Left lobe of liver (tissue), 2 donors: Measurements from ENCODE around the gene SENP7. TPM values are rescaled to one million over a fixed set of nuclear protein-coding genes. Genes with fewer than 3 reads are reported as not detected.
A peak's percentile ranks its signal among the peaks of the same experiment; 100 is the strongest.
"Not testable (repeated sequence)": the region's sequence is repeated elsewhere in the genome, so short reads cannot be mapped to it uniquely, and the experiment has no call there.

ENCODE experiments used
- ATAC-seq: fragments of 200-7000 bp; cut with Tn5 transposase; one replicate; pipeline ENCODE4 v1.9.1; 2020; ENCODE audit warnings: mild to moderate bottlenecking, moderate library complexity
- DNase-seq: peaks from one replicate; pipeline ENCODE4 v3.0.0-alpha.2; 2020; ENCODE audit warnings: low spot score
- total RNA-seq: library from RNA; stranded (reverse); gene quantifications from one replicate; pipeline ENCODE4 v1.2.1, GENCODE V29; 2021
- donor health status: DM: no; HTN: no; CAD: no; lungs with moderate emphysema.
- donor health status: DM: no; HTN: yes; CAD: no.

Gene SENP7, protein sequence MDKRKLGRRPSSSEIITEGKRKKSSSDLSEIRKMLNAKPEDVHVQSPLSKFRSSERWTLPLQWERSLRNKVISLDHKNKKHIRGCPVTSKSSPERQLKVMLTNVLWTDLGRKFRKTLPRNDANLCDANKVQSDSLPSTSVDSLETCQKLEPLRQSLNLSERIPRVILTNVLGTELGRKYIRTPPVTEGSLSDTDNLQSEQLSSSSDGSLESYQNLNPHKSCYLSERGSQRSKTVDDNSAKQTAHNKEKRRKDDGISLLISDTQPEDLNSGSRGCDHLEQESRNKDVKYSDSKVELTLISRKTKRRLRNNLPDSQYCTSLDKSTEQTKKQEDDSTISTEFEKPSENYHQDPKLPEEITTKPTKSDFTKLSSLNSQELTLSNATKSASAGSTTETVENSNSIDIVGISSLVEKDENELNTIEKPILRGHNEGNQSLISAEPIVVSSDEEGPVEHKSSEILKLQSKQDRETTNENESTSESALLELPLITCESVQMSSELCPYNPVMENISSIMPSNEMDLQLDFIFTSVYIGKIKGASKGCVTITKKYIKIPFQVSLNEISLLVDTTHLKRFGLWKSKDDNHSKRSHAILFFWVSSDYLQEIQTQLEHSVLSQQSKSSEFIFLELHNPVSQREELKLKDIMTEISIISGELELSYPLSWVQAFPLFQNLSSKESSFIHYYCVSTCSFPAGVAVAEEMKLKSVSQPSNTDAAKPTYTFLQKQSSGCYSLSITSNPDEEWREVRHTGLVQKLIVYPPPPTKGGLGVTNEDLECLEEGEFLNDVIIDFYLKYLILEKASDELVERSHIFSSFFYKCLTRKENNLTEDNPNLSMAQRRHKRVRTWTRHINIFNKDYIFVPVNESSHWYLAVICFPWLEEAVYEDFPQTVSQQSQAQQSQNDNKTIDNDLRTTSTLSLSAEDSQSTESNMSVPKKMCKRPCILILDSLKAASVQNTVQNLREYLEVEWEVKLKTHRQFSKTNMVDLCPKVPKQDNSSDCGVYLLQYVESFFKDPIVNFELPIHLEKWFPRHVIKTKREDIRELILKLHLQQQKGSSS
- 3.6 TPM for total RNA-seq

DNA sequence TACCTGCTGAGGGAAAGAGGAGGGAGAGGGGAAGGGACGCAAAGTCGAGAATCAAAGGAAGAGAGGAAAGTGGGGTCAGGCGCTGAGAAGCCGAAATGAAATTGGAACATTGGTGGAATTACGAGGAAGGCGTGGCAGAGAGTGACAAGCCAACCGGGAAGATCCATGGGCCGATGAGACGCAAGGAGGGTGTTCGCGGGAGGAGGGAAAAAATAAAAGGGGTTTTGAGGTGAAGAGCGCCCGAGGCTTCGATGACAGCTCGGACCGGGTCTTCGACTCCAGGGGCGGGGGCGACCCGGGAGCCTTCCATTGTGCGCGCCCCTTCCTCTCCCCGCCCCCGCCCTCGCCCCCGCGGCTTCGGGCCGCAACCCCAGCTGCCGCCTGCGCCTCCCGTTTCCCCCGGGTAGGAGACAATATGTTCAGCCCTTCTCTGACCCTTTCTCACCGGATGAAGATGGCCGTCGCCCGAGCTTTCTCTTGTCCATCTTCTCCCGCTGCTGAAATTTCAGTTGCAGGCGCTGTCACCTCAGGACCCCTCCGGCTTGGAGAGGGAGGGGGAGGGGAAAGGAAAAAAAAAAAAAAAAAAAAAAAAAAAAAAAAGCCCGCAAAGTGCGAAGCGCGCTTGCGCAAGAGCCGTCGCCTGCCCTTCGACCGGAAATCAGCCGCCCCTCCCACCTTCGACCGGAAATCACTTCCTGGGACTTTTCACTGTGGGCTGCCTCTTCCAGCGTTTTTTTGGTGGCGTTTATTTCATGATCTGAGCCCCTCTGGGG, at the start of gene SENP7:
SENP7 (minus strand) TSS at position 567 of the 773 bp plus-strand sequence; CDS start at position 485, 82 bp downstream.
- ATAC-seq, result peak; percentile 90
- DNase-seq, result peak; percentile 83

DNA sequence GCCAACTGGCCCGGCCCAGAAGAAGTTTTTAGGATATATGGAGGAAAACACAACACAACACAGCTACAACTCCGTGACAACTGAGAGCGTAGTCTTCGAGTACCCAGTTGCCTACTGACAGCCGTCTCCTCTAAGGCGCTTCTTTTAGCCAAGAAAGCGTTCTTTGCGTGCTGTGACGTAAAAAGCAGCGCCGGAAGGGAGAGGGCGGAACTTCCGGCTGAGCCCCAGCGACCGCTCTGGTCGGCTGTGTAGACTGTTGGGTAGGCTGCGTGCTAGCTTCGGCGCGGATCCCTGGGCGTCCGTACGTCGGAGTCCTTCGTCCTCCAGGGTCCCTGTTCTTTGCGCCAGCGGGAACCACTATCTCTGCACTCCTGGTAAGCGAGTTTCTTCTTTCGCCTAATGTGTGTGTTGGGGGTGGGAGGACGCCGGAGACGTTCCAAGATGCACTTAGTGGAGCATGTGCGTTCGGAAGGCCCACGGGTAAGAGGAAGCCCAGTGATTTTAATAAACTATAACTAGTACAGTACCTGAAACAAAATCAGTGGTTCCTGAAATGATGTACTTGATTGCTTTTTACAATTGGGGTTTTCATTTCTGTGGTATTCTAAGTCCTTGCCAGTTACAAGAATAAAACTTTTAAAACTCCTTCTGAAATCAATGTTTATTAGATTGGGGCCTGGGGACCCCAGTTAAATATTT, 48.8 kb upstream of the SENP7 start, which contains the start of gene TRMT10C:
TRMT10C (plus strand) TSS at position 239 of the 699 bp plus-strand sequence. CDS start 2,914 bp downstream, outside the sequence.
- peak; percentile 93 for DNase-seq

DNA sequence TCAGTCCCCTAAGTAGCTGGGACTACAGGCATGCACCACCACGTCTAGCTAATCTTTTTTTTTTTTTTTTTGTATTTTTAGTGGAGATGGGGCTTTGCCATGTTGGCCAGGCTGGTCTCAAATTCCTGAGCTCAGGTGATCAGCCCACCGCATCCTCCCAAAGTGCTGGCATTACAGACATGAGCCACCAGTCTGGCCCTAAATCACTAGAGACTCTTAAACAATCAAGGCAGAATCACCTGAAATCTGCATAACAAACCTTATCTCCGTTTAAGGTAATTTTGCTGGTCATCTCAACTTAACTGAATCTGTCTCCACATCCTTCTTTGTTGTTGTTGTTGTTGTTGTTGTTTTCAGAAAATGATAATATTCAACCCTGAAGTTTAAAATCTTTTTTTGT, 43.1 kb upstream of the SENP7 start:
- ATAC-seq (no peak), DNase-seq (no peak)

More for the DNA sequence above, 48.8 kb upstream of the SENP7 start, which contains the start of gene TRMT10C:
- ATAC-seq, result peak; percentile 99

DNA sequence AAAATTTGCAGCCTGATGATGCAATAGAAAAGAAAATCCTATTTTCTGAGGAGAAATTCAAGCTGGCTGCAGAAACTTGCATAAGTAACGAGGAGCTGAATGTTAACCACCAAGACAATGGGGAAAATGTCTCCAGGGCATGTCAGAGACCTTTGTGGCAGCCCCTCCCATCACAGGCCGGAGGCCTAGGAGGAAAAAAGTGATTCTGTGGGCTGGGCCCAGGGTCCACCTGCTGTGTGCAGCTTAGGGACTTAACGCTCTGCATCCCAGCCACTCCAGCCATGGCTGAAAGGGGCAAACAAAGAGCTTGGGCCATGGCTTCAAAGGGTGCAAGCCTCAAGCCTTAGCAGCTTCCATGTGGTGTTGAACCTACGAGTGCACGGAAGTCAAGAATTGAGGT, 40.4 kb upstream of the SENP7 start:
- not testable (repeated sequence) for ATAC-seq, DNase-seq

DNA sequence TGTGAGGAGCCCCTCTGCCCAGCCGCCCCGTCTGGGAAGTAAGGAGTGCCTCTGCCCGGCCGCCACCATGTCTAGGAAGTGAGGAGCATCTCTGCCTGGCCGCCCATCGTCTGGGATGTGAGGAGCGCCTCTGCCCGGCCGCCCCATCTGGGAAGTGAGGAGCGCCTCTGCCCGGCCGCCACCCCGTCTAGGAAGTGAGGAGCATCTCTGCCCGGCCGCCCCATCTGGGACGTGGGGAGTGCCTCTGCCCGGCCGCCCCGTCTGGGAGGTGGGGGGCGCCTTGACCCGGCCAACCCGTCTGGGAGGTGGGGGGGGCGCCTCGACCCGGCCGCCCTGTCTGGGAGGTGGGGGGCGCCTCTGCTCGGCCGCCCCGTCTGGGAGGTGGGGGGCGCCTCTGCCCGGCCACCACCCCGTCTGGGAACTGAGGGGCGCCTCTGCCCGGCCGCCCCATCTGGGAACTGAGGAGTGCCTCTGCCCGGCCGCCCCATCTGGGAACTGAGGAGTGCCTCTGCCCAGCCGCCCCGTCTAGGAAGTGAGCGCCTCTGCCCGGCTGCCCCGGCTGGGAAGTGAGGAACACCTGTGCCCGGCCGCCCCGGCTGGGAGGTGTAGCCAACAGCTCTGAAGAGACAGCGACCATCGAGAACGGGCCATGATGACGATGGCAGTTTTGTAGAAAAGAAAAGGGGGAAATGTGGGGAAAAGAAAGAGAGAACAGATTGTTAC, 38.5 kb upstream of the SENP7 start:
- not testable (repeated sequence) for DNase-seq, ATAC-seq

DNA sequence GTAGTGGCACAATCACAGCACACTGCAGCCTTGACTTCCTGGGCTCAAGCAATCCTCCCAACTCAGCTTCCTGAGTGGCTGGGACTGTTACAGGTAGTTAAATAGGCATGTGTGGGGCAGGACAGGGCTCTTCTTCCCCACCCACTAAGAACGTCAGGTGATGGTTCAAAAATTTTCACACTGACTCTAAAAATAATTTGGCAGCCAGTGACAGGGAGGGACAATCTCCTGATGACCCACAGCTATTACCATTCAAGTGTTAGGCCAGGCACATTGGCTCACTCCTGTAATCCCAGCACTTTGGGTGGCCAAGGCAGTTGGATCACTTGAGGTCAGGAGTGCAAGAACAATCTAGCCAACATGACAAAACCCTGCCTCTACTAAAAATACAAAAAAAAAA, 36.5 kb upstream of the SENP7 start:
- ATAC-seq (no peak), DNase-seq (no peak)

DNA sequence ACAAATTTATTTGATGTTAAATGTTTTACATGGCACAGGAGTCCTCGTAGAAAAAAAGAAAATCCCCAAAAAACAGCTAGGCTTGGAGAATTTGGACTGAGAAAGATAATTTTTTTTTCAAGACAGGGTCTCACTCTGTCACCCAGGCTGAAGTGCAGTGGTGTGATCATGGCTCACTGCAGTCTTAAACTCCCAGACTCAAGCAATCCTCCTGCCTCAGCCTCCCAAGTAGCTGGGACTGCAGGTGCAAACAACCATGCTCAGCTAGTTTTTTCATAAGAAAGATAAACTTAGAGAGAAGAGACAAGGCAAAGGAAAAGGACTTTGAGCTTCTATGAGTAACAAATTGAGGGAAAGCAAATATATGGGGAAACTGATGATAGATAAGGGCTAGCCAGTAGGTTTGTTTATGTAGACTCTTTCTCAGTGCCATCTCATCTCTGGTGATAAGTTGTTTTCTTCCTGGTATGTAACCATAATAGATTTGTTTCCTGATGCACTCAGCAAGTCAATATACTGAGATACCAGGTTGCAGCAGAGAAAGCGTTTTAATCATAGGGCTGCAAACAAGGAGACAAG, 35.6 kb upstream of the SENP7 start:
- no peak for ATAC-seq
- no peak for DNase-seq

DNA sequence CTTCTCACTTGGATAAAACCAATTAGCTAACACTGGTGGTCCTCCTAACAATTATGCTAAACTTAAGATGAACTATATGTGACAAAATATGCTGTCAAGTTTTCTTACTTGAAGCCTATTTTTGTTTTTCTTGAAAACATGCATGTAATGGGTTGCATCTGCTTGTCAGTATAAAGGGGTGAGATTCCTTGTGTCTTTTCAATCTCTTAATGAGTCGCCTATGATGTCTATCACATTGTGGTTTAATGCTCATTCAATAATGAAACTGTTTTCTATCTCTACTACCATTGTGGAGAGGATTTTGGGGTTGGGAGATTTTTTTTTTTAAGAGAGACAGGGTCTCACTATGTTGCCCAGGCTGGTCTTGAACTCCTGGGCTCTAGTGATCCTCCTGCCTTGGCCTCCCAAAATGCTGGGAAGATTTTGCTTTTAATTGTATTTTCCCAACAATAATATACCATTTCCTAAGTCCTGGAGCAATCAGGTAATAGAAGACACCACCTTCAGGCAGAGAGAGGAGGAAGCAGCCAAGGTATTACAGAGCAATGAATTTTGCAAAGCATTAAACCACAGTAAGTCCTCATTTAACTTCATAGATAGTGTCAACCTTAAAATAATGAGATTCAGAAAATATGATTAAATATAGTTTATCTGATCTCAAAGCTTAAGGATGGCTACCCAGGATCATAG, 31.3 kb upstream of the SENP7 start:
- ATAC-seq (no peak), DNase-seq (no peak)

DNA sequence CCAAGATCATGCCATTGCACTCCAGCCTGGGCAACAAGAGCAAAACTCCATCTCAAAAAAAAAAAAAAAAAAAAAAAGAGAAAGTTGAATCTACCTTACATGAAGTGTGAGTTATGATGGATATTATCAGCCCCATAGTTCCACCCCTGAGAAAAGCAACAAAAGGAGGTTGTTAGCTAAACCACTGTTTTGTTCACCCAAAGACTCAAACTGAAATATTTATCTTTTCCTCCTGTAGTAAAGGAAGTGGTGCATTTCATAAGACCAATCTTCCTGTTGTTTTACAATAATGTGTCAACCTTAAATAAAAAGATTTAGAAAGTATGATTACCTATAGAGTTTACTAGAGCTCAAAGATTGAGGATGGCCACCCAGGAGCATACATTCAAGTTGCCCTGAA, 29.9 kb upstream of the SENP7 start:
- no peak for DNase-seq
- ATAC-seq, result no peak

DNA sequence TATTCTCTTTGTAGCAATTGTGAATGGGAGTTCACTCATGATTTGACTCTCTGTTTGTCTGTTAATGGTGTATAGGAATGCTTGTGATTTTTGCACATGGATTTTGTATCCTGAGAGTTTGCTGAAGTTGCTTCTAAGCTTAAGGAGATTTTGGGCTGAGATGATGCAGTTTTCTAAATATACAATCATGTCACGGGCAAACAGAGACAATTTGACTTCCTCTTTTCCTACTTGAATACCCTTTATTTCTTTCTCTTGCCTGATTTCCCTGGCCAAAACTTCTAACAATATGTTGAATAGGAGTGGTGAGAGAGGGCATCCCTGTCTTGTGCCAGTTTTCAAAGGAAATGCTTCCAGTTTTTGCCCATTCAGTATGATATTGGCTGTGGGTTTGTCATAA, 23.9 kb upstream of the SENP7 start:
- DNase-seq, ATAC-seq: not testable (repeated sequence)

DNA sequence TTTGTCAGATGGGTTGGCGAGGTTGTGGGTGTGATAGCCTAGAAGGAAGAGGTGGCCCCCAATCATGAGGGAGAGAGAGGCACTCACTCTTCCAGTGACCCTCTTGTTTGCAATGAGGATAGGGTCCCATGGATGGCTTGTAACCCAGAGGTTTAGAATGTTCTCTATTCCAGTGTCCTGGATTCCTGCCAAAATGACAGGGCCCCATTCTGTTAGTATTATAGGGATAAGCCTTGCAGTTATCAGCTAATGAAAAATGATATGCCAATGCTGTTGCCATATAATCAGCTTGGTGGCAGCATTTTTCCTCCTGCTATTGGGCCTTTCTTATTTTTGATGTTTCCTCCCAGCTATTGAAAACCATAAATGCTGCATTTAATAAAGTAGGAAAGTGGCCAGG, 23.3 kb upstream of the SENP7 start:
- ATAC-seq (no peak), DNase-seq (no peak)

DNA sequence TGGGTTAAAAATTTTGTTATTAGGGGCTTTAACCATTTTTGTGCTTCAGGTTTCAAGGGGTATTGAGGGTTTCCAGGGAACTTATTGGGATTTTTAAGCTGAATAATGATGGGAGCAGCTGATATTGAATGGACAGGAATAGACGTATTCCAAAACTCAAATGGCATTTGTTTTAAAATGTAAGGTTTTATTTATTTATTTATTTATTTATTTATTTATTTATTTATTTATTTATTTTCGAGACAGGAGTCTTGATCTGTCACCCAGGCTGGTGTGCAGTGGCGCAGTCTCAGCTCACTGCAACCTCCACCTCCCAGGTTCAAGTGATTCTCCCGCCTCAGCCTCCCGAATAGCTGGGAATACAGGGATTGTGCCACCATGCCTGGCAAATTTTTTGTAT, 22.2 kb upstream of the SENP7 start:
- ATAC-seq (no peak), DNase-seq (no peak)

DNA sequence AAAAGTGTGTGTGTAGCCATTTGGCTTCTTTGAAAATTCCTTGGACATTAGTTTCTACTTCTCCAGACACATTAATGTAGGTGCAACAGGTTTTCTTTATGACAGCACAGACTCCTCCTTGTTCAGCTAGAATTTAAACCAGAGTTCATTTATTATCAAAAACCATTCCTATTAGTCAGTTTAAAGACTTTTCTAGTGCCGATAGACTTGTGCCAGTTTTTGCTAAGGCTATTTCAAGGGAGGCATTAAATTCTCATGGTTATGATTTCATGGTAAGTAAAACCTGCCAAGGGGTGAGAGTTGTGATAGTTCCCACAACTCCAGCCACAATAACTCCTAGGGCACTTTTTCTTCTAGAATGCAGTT, 20.6 kb upstream of the SENP7 start:
- ATAC-seq, result no peak
- DNase-seq, result no peak

DNA sequence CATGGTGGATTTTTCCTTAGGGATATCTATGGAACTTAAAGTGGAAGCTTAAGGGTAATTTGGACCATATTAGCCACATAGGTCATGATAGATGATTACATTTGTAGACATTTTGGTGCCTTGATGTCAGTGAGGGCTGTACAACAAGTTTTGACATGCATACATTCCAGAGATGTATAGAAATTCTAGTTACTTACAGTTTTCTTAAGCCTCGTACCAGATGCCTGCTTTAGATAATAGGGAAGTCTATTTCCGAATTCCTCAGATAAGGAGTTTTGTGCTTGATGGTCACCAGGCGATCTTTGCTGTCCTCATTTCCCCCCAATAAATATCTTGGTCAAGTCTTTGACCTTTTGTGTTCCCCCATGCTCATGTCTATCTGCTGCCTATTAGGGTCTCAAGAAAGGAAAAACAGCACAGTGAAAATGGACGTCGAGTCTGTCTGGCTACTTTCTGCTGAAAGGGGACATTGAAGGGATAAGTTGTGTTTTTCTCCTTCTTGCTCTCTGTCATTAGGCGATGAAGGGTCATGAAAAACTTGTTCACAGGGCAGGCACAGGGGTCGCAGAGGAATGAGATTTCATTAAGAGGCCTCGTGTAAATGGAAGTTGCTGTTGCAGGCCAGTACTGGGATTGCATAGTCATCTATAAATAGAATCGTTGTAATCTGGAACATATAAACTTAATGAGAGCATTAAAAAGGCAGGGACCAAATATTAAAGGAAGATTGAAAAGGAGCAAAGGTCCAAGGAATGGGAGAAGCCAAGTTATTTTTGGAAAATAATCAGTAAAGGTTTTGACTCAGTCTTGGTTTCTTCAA, 20.0 kb upstream of the SENP7 start:
- ATAC-seq (no peak), DNase-seq (no peak)

DNA sequence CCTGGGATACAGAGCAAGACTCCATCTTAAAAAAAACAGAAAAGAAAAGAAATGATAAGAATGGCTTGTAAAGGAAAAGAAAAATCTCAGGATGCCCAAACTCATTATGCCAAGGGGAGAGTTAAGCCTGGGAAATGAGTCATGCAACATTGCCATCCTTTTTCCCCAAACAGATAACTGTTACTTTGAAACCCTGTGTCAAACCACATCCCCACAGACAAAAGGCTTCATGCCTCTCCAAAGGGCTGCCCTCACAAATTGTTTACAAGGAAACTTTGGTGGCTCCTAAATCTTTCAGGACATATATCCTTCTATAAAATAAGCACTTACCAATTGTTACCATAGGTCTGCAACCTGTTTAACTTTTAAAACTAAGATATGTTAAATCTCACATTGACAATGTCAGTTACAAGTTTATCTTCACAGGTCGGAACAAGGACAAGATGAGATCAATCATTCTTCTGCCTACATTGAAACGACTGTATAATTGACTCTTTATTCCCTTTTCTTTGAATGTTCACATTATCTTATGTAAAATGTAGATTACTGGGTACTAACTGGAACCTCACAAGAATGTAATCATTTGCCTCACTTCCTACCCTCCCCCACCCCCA, 18.6 kb upstream of the SENP7 start:
- no peak for ATAC-seq

DNA sequence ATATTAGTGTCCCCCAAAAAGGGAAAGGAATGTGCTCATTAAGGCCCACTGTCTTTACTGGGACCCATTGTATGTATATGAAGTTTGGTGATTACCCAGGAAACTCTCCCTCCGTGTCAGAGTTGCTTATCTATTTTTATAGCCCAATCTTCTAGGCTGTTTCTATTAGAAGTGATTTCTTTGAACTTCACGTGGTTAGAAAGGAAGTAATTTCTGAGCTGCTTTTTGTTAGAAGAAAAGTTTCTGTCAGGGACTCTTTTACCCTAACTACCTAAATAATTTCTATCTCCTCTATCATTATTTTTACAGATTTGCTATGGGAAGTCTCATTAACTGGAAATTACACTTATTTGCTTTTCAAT, 17.7 kb upstream of the SENP7 start:
- no peak for ATAC-seq
- DNase-seq, result no peak

More for the DNA sequence above, 18.6 kb upstream of the SENP7 start:
- DNase-seq, result no peak
